GM18498 (cell line): ENCODE data around the gene AK8.

Experiments
- ATAC-seq: cut with Tn5 transposase; IDR thresholded peaks from one replicate; pipeline ENCODE4 v1.9.1; 2021; ENCODE audit warnings: mild to moderate bottlenecking, moderate library complexity; ENCODE audit not compliant: unreplicated experiment

AK8 gene

GRCh38 chr9:132800038-132800648, 77.9 kb downstream of the AK8 start:
- no peak for ATAC-seq

- no peak for ATAC-seq
Observed at GRCh38 chr9:132798817-132799790, 79.0 kb downstream of the AK8 start.

GRCh38 chr9:132797861-132798659, 80.0 kb downstream of the AK8 start:
- no peak for ATAC-seq

GRCh38 chr9:132795511-132796303, 82.4 kb downstream of the AK8 start:
- ATAC-seq, result no peak

- no peak for ATAC-seq
Observed at GRCh38 chr9:132794730-132795380, 83.2 kb downstream of the AK8 start.

GRCh38 chr9:132793606-132794580, 84.2 kb downstream of the AK8 start:
- no peak for ATAC-seq

GRCh38 chr9:132792547-132792946, 85.5 kb downstream of the AK8 start:
- no peak for ATAC-seq

GRCh38 chr9:132791699-132792240, 86.3 kb downstream of the AK8 start:
- ATAC-seq, result no peak

- no peak for ATAC-seq
Observed at GRCh38 chr9:132789719-132790118, 88.4 kb downstream of the AK8 start.

- no peak for ATAC-seq
Observed at GRCh38 chr9:132788378-132788777, 89.7 kb downstream of the AK8 start.

- ATAC-seq, result no peak
Observed at GRCh38 chr9:132787748-132788159, 90.3 kb downstream of the AK8 start.

GRCh38 chr9:132784286-132784830, 93.7 kb downstream of the AK8 start:
- ATAC-seq, result no peak

GRCh38 chr9:132783006-132783405, 95.1 kb downstream of the AK8 start:
- no peak for ATAC-seq

- ATAC-seq, result no peak
Observed at GRCh38 chr9:132782037-132782436, 96.0 kb downstream of the AK8 start.

GRCh38 chr9:132780230-132781007, 97.7 kb downstream of the AK8 start:
- ATAC-seq, result no peak

GRCh38 chr9:132776891-132777290, 101.2 kb downstream of the AK8 start:
- no peak for ATAC-seq

GRCh38 chr9:132776268-132776667, 101.8 kb downstream of the AK8 start:
- ATAC-seq, result no peak

- no peak for ATAC-seq
Observed at GRCh38 chr9:132775720-132776119, 102.4 kb downstream of the AK8 start.
